ENCODE data around the gene CTRB2. TPM values are rescaled to one million over a fixed set of nuclear protein-coding genes. Genes with fewer than 3 reads are reported as not detected.

The CTRB2 gene
- not detected in 2 replicates for total RNA-seq

DNA sequence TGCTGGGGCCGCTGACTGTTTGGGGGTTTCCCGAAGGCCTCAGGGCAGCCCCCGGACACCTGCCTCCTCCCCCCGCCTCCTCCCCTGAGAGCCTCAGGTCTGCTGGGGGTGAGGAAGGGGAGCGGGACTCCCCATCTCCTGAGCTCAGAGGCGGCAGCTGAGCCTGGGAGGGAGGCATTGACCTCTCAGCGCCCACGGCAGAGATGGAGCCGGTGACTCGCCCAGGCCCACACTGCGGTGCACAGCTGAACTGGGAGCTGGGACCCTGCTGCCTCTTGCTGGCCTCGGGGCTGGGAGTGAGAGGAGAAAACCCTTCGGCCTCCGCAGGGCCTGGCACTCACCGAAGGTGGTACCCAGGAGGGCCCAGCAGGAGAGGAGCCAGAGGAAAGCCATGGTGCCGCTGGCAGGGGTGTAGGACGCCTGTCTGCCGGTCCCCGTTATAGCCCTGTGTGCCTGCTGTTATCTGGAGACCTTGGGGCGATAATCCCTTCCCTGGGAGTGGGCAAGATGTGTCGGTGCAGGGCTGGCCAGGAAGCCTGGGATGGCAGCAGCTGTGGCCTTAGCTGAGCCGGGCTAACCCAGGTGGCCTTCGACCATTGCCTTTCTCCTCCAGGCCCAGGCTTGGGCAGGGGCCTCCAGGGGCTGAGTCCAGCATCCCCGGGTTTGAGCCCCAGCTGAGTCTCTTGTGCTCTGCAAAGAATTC is at the start of gene CTRB2:
Gene CTRB2 (minus strand): TSS at position 413 of the 703 bp plus-strand sequence. CDS start 20 bp downstream, at position 393.
- intact Hi-C loops (cut with micrococcal nuclease): loop anchor here (2.0 kb wide), 1 partner anchor 18 kb away; no protein-coding TSS in a partner anchor
- H3K27ac Mint-ChIP-seq: no peak within 1 kb of the TSS
- H3K27me3 Mint-ChIP-seq: peaks cover 22% of the 10 kb centered on the region

GRCh38 chr16:75256059-75256571 is 49.2 kb upstream of the CTRB2 start:
- intact Hi-C loops (cut with micrococcal nuclease): no loop called here
- no peak overlapping the region for H3K4me3 Mint-ChIP-seq
- POLR2A ChIA-PET: no interaction called here
- CTCF ChIA-PET: no interaction called here
- DNase-seq (no peak), ATAC-seq (ENCODE audit: low read depth) (no peak)
- TF ChIP-seq CTCF (IDR thresholded peaks at IDR 0.05): no peak
- peaks cover 61% of the 10 kb centered on the region for H3K27me3 Mint-ChIP-seq
- H3K27ac Mint-ChIP-seq: no peak overlapping the region
- peaks cover 6% of the 10 kb centered on the region for H3K4me1 Mint-ChIP-seq
- no peaks in the 10 kb centered on the region for H3K9me3 Mint-ChIP-seq
- H3K36me3 Mint-ChIP-seq (ENCODE audit: low read depth): no peaks in the 10 kb centered on the region

More for the DNA sequence above, at the start of gene CTRB2:
- ATAC-seq (ENCODE audit: low read depth) (peak; percentile 28), DNase-seq (no peak)
- Mint-ChIP-seq H3K9me3 (no peaks in the 10 kb centered on the region), H3K4me3 (no peak within 1 kb of the TSS), H3K4me1 (peaks cover 2% of the 10 kb centered on the region), H3K36me3 (ENCODE audit: low read depth) (no peaks in the 10 kb centered on the region)
- ChIA-PET POLR2A (no interaction called here), CTCF (interaction anchor here (1.2 to 1.4 kb wide), 2 partner anchors 27 to 178 kb away, joined by 4 to 8 read pairs; no protein-coding TSS in a partner anchor)
- TF ChIP-seq CTCF (IDR thresholded peaks at IDR 0.05): no peak

- CTCF ChIA-PET: no interaction called here
These were observed 47.4 kb upstream of the CTRB2 start for GRCh38 chr16:75254359-75254837.

GRCh38 chr16:75252946-75253911 is 46.3 kb upstream of the CTRB2 start:
- no peak overlapping the region for H3K27ac Mint-ChIP-seq
- TF ChIP-seq CTCF (IDR thresholded peaks at IDR 0.05): no peak

More at GRCh38 chr16:75254359-75254837, 47.4 kb upstream of the CTRB2 start:
- H3K36me3 Mint-ChIP-seq (ENCODE audit: low read depth): no peaks in the 10 kb centered on the region
- POLR2A ChIA-PET: no interaction called here
- DNase-seq: no peak
- peaks cover 60% of the 10 kb centered on the region for H3K27me3 Mint-ChIP-seq
- peaks cover 12% of the 10 kb centered on the region for H3K4me1 Mint-ChIP-seq
- H3K27ac Mint-ChIP-seq: no peak overlapping the region
- H3K9me3 Mint-ChIP-seq: no peaks in the 10 kb centered on the region
- no peak overlapping the region for H3K4me3 Mint-ChIP-seq
- no peak for ATAC-seq (ENCODE audit: low read depth)
- TF ChIP-seq CTCF (IDR thresholded peaks at IDR 0.05): no peak
- intact Hi-C loops (cut with micrococcal nuclease): no loop called here

More at GRCh38 chr16:75252946-75253911, 46.3 kb upstream of the CTRB2 start:
- Mint-ChIP-seq H3K4me1 (peaks cover 12% of the 10 kb centered on the region), H3K36me3 (ENCODE audit: low read depth) (no peaks in the 10 kb centered on the region), H3K4me3 (no peak overlapping the region), H3K9me3 (no peaks in the 10 kb centered on the region), H3K27me3 (peaks cover 54% of the 10 kb centered on the region)
- ATAC-seq (ENCODE audit: low read depth): no peak
- no peak for DNase-seq
- intact Hi-C loops (cut with micrococcal nuclease): no loop called here
- CTCF ChIA-PET: no interaction called here
- POLR2A ChIA-PET: no interaction called here

Data from activated B cell treated with CpG ODN at 0.5 μM for 24 hours (primary cell).